ENCODE data around the gene NISCH.

Gene NISCH

DNA sequence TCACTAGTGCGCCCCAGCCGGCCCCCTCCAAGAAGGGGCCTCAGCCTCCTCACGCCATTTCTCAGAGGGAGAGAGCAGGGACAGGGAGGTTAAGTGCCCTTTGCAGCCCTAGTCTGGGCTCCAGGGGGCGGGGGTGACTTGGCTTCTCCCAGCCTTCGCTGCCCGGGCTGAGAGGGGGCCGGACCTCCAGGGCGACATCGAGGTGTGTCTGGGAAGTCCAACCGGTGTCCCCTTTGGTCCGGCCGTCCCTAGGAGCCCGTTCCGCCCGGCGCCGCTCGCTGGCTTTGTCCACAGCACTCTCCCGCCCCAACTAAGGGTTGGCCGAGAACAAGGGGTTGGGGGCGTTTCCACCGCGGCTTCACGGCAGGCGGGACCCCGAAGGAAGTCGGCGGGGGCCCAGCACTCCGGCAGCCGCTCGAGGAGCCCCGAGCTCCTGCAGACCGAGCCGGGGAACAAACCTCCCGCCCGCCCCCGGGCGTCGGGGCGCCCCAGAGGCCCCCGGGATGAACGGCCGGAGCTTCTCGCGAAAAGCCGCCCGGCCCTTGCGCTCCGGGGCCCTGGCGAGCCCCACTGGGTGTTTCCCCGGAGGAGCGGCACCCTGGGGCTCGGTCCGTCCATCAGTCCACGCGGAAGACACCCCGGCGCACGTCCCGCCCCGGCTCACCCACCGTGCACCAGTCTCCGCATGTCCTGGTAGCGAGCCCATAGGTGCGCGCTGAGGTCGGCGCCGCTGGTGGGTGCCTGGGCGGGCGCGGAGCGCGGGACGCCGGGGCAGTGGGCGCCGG is 77.6 kb downstream of the NISCH start:
- H3K4me3 ChIP-seq (ENCODE audit: low read depth in 1 of 2, low read length in 2 of 2) = peak overlapping the region; percentile 61 to 68
- H3K27me3 ChIP-seq (ENCODE audit: control insufficient read depth in 1 of 2, insufficient read depth in 2 of 2, low read length in 2 of 2) = no peaks in the 10 kb centered on the region
- H3K9me3 ChIP-seq (ENCODE audit: control insufficient read depth in 1 of 2, low read length in 2 of 2) = no peaks in the 10 kb centered on the region
- no peak overlapping the region for H3K27ac ChIP-seq (ENCODE audit: low read depth, low read length)
- peaks cover 24 to 25% of the 10 kb centered on the region in 2 donors for H3K4me1 ChIP-seq (ENCODE audit: control insufficient read depth in 1 of 2, insufficient read depth in 2 of 2, low read length in 2 of 2)
- H3K36me3 ChIP-seq (ENCODE audit: control insufficient read depth in 1 of 2, insufficient read depth in 2 of 2, low read length in 2 of 2) = peaks cover 0 to 2% of the 10 kb centered on the region in 2 donors
- H3K9ac ChIP-seq (ENCODE audit: low read depth in 1 of 2, low read length in 2 of 2) = peak overlapping the region in 1 of 2 donors; percentile 47

DNA sequence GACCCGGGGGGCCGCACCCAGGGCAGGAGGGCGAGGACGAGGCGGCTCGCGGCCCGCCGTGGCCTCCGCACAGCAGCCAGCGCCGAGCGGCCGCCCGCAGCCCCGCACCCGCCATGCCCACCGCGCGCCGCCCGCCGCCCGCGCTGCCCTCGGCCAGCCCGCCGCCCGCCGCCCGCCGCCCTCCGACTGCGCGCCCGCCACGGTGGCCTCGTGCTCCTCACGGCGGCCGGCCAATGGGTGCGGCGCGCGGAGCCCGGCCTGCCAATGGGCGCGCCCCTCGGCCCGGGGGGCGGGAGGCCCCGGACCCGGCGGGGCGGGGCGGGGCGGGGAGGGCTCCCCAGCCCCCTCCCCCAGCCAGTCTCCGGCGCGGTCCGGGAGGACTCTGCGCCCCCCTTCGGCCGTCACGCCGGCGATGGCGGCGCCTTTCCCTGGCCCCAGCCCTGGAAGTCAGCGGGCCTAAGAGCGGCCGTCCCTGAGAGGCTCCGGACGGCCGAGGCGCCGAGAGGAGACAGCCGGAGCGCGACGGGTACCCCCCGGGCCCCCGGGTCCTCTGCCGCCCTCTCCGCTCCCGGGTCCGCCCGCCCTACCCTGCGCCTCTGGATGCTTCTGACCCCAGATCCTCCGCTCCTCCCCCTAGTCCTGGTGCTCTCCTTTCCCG is 78.3 kb downstream of the NISCH start, which contains the start of gene NT5DC2:
Gene NT5DC2, minus strand, starts transcription at position 235 of the 658 bp plus-strand sequence. Its CDS starts 120 bp downstream, at position 115.
- H3K9me3 ChIP-seq (ENCODE audit: control insufficient read depth in 1 of 2, low read length in 2 of 2) = no peaks in the 10 kb centered on the region
- no peak within 1 kb of the TSS for H3K27ac ChIP-seq (ENCODE audit: low read depth, low read length)
- H3K27me3 ChIP-seq (ENCODE audit: control insufficient read depth in 1 of 2, insufficient read depth in 2 of 2, low read length in 2 of 2) = no peaks in the 10 kb centered on the region
- no peaks in the 10 kb centered on the region for H3K36me3 ChIP-seq (ENCODE audit: control insufficient read depth in 1 of 2, insufficient read depth in 2 of 2, low read length in 2 of 2)
- H3K9ac ChIP-seq (ENCODE audit: low read depth in 1 of 2, low read length in 2 of 2) = peak within 1 kb of the TSS in 1 of 2 donors; percentile 47
- peaks cover 29 to 32% of the 10 kb centered on the region in 2 donors for H3K4me1 ChIP-seq (ENCODE audit: control insufficient read depth in 1 of 2, insufficient read depth in 2 of 2, low read length in 2 of 2)
- peak within 1 kb of the TSS; percentile 61 to 68 for H3K4me3 ChIP-seq (ENCODE audit: low read depth in 1 of 2, low read length in 2 of 2)

DNA sequence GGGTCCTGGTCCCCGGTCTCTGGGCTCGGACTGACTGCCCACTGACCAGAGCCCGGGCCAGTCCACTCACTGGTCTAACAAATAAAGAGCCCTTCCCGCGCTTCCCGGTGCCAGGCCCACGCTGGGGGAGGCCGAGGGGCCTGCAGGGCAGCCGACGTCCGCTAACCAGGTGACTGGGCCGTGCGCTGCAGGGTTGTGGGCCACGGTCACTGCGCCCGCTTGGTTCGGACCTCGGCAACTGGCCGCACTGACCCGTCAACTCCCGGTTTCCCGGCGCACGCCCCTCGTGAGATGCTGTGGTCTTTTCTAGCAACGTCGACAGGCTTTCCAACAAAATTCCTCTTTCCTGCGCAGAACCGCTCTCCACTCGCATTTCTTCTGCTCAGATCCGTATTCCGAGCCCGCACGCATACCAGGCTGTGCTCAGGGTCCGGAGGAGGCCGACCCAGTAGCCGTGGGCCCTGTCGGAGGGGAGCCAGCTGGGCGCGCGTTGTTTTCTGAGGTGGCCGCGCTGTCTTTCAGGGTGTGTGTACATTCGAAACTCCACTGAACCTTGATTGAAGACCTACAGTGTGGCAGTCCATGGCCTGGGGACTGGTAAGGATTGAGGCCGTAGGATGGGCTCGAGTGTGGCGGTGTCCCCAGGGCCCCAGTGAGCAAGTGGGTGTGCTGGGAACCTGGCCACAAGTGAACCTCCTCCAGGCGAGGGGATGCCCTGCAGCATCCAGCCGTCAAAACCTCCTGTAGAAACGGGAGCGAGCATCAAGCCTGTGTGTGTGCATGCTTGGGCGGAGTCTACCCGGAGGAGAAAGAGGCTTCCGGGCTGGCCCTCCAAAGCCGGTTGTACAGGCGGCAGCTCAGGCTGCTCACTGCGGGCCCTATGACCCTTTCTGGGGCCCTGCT is 79.1 kb downstream of the NISCH start:
- Histone ChIP-seq H3K36me3 (ENCODE audit: control insufficient read depth in 1 of 2, insufficient read depth in 2 of 2, low read length in 2 of 2) (no peaks in the 10 kb centered on the region), H3K4me3 (ENCODE audit: low read depth in 1 of 2, low read length in 2 of 2) (peak overlapping the region; percentile 40 to 50), H3K9ac (ENCODE audit: low read depth in 1 of 2, low read length in 2 of 2) (peak overlapping the region in 1 of 2 donors; percentile 32), H3K9me3 (ENCODE audit: control insufficient read depth in 1 of 2, low read length in 2 of 2) (no peaks in the 10 kb centered on the region), H3K4me1 (ENCODE audit: control insufficient read depth in 1 of 2, insufficient read depth in 2 of 2, low read length in 2 of 2) (peaks cover 36 to 37% of the 10 kb centered on the region in 2 donors), H3K27me3 (ENCODE audit: control insufficient read depth in 1 of 2, insufficient read depth in 2 of 2, low read length in 2 of 2) (no peaks in the 10 kb centered on the region), H3K27ac (ENCODE audit: low read depth, low read length) (no peak overlapping the region)

DNA sequence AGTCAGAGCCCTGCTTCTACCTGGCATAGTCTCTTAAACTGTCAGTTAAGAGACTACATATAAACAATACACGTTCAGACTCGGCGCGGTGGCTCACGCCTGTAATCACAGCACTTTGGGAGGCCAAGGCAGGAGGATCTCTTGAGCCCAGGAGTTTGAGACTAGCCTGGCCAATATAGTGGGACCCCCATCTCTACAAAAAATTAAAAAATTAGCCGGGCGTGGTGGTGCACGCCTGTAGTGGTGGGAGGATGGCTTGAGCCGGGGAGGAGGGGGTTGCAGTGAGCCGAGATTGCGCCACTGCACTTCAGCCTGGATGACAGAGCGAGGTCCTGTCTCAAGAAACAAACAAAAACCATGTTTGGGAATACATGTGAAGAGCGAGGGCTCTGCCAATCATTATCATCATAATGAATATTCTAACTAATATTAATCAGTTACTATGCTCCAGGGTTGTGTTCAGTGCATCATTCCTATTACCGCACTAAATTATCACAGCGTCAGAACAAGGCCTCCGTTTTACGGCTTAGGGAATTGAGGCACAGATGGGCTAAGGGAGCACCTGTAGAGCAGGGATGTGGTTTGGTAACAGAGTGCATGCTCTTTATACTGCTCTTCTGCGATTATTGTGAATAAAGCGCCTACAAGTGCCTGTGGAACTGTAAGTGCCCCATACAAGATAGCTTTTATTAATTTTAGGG is 80.2 kb downstream of the NISCH start:
- Histone ChIP-seq H3K9ac (ENCODE audit: low read depth in 1 of 2, low read length in 2 of 2) (no peak overlapping the region), H3K9me3 (ENCODE audit: control insufficient read depth in 1 of 2, low read length in 2 of 2) (no peaks in the 10 kb centered on the region), H3K4me1 (ENCODE audit: control insufficient read depth in 1 of 2, insufficient read depth in 2 of 2, low read length in 2 of 2) (peaks cover 36 to 37% of the 10 kb centered on the region in 2 donors), H3K27ac (ENCODE audit: low read depth, low read length) (no peak overlapping the region), H3K4me3 (ENCODE audit: low read depth in 1 of 2, low read length in 2 of 2) (peak overlapping the region; percentile 59 to 62), H3K36me3 (ENCODE audit: control insufficient read depth in 1 of 2, insufficient read depth in 2 of 2, low read length in 2 of 2) (peaks cover 3 to 5% of the 10 kb centered on the region in 2 donors), H3K27me3 (ENCODE audit: control insufficient read depth in 1 of 2, insufficient read depth in 2 of 2, low read length in 2 of 2) (no peaks in the 10 kb centered on the region)

DNA sequence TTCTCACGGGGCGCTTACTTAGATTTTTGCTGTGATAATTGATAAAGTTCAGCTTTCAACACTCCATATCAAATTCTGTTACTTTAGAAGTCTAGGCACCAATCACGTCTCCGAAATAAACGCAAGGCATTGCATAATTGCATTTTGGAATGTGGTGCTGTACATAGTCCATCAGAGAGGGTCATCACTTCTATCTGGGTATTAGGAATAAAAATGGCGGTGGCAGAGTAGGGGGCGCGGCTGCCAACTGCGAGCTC is 80.6 kb downstream of the NISCH start:
- Histone ChIP-seq H3K9ac (ENCODE audit: low read depth in 1 of 2, low read length in 2 of 2) (no peak overlapping the region), H3K27me3 (ENCODE audit: control insufficient read depth in 1 of 2, insufficient read depth in 2 of 2, low read length in 2 of 2) (no peaks in the 10 kb centered on the region), H3K36me3 (ENCODE audit: control insufficient read depth in 1 of 2, insufficient read depth in 2 of 2, low read length in 2 of 2) (peaks cover 7 to 10% of the 10 kb centered on the region in 2 donors), H3K27ac (ENCODE audit: low read depth, low read length) (no peak overlapping the region), H3K4me3 (ENCODE audit: low read depth in 1 of 2, low read length in 2 of 2) (peak overlapping the region; percentile 59 to 62), H3K4me1 (ENCODE audit: control insufficient read depth in 1 of 2, insufficient read depth in 2 of 2, low read length in 2 of 2) (peaks cover 36 to 37% of the 10 kb centered on the region in 2 donors), H3K9me3 (ENCODE audit: control insufficient read depth in 1 of 2, low read length in 2 of 2) (no peaks in the 10 kb centered on the region)

DNA sequence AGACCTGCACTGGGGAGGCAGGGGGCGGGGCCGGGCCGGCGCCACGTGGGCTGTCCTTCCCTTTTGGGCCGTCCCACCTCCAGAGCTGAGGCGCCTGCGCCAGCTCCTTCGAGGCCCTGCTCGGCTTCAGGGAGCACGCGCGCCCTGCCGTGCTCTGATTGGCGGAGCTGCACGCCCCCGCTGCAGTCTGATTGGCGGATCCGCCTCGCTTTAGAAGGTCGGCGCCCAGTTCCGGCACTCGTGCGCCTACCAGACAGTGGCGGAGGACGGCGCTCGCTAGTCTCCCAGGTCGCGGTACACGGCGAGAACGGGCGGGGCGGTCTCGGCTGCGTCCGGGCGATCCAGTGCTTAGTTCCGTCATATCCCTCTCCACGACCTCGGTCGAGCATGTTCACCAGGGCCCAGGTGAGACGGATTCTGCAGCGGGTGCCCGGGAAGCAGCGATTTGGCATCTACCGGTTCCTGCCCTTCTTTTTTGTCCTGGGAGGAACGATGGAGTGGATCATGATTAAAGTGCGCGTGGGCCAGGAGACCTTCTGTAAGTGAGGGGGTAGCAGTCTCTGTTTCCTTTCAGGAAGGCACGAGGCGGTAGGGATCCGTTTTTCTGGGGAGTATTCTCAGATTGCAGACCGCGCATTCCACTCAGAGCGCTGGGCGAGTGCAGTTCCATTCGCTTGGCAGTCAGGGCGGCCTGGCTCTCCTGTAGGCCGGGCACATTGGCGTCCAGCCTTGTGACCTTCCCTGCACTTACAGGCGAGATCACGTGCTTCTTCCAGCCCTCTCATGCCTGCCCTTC is 81.2 kb downstream of the NISCH start, which contains the start of gene UQCC5:
Gene UQCC5, plus strand, starts transcription at position 237 of the 796 bp plus-strand sequence. Its CDS starts 151 bp downstream, at position 388.
- Histone ChIP-seq H3K4me1 (ENCODE audit: control insufficient read depth in 1 of 2, insufficient read depth in 2 of 2, low read length in 2 of 2) (peaks cover 36 to 37% of the 10 kb centered on the region in 2 donors), H3K9ac (ENCODE audit: low read depth in 1 of 2, low read length in 2 of 2) (peak within 1 kb of the TSS; percentile 88 to 92), H3K36me3 (ENCODE audit: control insufficient read depth in 1 of 2, insufficient read depth in 2 of 2, low read length in 2 of 2) (peaks cover 10 to 12% of the 10 kb centered on the region in 2 donors), H3K9me3 (ENCODE audit: control insufficient read depth in 1 of 2, low read length in 2 of 2) (no peaks in the 10 kb centered on the region), H3K27ac (ENCODE audit: low read depth, low read length) (peak within 1 kb of the TSS; percentile 72), H3K4me3 (ENCODE audit: low read depth in 1 of 2, low read length in 2 of 2) (peak within 1 kb of the TSS; percentile 97 to 100), H3K27me3 (ENCODE audit: control insufficient read depth in 1 of 2, insufficient read depth in 2 of 2, low read length in 2 of 2) (no peaks in the 10 kb centered on the region)

DNA sequence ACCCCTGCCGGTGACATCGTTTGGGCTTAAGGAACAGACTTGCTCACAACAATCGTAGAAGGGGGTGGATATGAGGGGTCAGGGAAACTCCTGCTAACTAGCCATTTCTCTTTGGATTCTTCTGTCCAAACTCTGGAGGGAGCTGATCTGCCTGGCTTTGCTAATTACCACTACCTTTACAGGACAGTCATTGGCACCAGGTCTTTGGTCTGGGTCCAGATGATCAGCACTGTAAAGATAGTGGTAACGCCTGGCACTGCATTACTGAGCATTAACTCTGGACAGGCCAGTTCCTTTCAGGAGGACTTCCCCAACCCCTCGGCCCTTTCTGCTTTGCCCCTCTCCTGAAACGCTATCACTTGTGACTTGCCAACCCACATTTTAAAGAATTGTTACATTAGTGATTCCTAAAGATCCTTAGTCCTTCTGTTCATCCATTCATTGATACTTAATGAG is 81.8 kb downstream of the NISCH start:
- Histone ChIP-seq H3K36me3 (ENCODE audit: control insufficient read depth in 1 of 2, insufficient read depth in 2 of 2, low read length in 2 of 2) (peaks cover 10 to 13% of the 10 kb centered on the region in 2 donors), H3K4me3 (ENCODE audit: low read depth in 1 of 2, low read length in 2 of 2) (peak overlapping the region; percentile 97 to 100), H3K9ac (ENCODE audit: low read depth in 1 of 2, low read length in 2 of 2) (peak overlapping the region; percentile 88 to 92), H3K27me3 (ENCODE audit: control insufficient read depth in 1 of 2, insufficient read depth in 2 of 2, low read length in 2 of 2) (no peaks in the 10 kb centered on the region), H3K9me3 (ENCODE audit: control insufficient read depth in 1 of 2, low read length in 2 of 2) (no peaks in the 10 kb centered on the region), H3K4me1 (ENCODE audit: control insufficient read depth in 1 of 2, insufficient read depth in 2 of 2, low read length in 2 of 2) (peaks cover 32 to 36% of the 10 kb centered on the region in 2 donors), H3K27ac (ENCODE audit: low read depth, low read length) (peak overlapping the region; percentile 72)

DNA sequence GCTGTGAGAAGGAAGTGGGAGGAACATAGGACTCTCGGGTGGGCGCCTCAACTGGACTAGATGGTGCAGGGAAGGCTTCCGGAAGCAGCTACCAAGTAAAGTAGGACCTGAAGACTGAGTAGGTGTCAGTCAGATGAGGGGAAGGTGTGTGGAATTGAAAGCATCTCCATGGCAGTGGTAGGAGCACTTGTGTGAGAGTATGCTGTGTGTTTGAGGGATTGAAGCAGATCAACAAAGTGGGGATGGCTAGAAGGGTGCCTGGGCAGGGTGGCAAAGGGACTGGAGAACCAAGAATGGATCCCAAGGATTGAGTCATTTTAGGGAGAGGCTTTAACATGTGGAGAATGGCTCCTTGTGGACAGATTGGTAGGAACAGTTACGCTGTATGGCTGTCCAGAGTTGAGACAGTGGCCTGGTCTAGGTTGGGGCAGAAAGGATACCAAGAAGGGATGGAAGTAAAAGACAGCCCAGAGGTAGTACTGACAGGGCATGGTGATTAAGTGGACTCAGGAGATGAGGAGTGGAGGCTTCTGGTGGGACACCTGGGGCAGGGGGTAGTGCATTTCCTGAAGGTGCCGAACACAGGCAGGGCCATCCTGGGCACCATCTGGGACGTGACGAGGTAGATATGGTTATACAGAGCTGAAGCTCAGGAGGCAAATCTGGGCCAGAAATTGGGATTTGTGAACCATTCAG is 82.5 kb downstream of the NISCH start:
- Histone ChIP-seq H3K9me3 (ENCODE audit: control insufficient read depth in 1 of 2, low read length in 2 of 2) (no peaks in the 10 kb centered on the region), H3K27me3 (ENCODE audit: control insufficient read depth in 1 of 2, insufficient read depth in 2 of 2, low read length in 2 of 2) (no peaks in the 10 kb centered on the region), H3K27ac (ENCODE audit: low read depth, low read length) (no peak overlapping the region), H3K4me3 (ENCODE audit: low read depth in 1 of 2, low read length in 2 of 2) (peak overlapping the region; percentile 97 to 100), H3K36me3 (ENCODE audit: control insufficient read depth in 1 of 2, insufficient read depth in 2 of 2, low read length in 2 of 2) (peaks cover 10 to 13% of the 10 kb centered on the region in 2 donors), H3K9ac (ENCODE audit: low read depth in 1 of 2, low read length in 2 of 2) (peak overlapping the region; percentile 88 to 92), H3K4me1 (ENCODE audit: control insufficient read depth in 1 of 2, insufficient read depth in 2 of 2, low read length in 2 of 2) (peaks cover 25 to 32% of the 10 kb centered on the region in 2 donors)
